ENCODE results near the gene EPHB2.
"Not testable (repeated sequence)": the region's sequence is repeated elsewhere in the genome, so short reads cannot be mapped to it uniquely, and the experiment has no call there.

The EPHB2 gene

GRCh38 chr1:22914633-22915217 lies 204.1 kb downstream of the EPHB2 start:
- DNase-seq (ENCODE audit: low read depth in 2 of 2), result no peak

- no peak for DNase-seq (ENCODE audit: low read depth in 2 of 2)
These were observed 204.6 kb downstream of the EPHB2 start for GRCh38 chr1:22915231-22915630.

- no peak for DNase-seq (ENCODE audit: low read depth in 2 of 2)
These were observed 205.3 kb downstream of the EPHB2 start for GRCh38 chr1:22915816-22916470.

GRCh38 chr1:22916471-22916820 lies 205.8 kb downstream of the EPHB2 start:
- DNase-seq (ENCODE audit: low read depth in 2 of 2), result no peak

GRCh38 chr1:22917989-22918388 lies 207.3 kb downstream of the EPHB2 start:
- no peak for DNase-seq (ENCODE audit: low read depth in 2 of 2)

- DNase-seq (ENCODE audit: low read depth in 2 of 2), result no peak
These were observed 208.0 kb downstream of the EPHB2 start for GRCh38 chr1:22918644-22919043.

- DNase-seq (ENCODE audit: low read depth in 2 of 2), result no peak
These were observed 208.8 kb downstream of the EPHB2 start for GRCh38 chr1:22919341-22920025.

GRCh38 chr1:22920026-22920733 lies 209.5 kb downstream of the EPHB2 start:
- no peak for DNase-seq (ENCODE audit: low read depth in 2 of 2)

- no peak for DNase-seq (ENCODE audit: low read depth in 2 of 2)
These were observed 210.3 kb downstream of the EPHB2 start for GRCh38 chr1:22920734-22921451.

GRCh38 chr1:22921452-22922126 lies 210.9 kb downstream of the EPHB2 start:
- no peak for DNase-seq (ENCODE audit: low read depth in 2 of 2)

- no peak for DNase-seq (ENCODE audit: low read depth in 2 of 2)
These were observed 212.0 kb downstream of the EPHB2 start for GRCh38 chr1:22922640-22923039.

- DNase-seq (ENCODE audit: low read depth in 2 of 2), result no peak
These were observed 214.5 kb downstream of the EPHB2 start for GRCh38 chr1:22925111-22925510.

- peak; percentile 20 to 28 for DNase-seq (ENCODE audit: low read depth in 2 of 2)
These were observed 219.7 kb downstream of the EPHB2 start for GRCh38 chr1:22930240-22930912.

- DNase-seq (ENCODE audit: low read depth in 2 of 2), result no peak
These were observed 222.3 kb downstream of the EPHB2 start for GRCh38 chr1:22932803-22933470.

- no peak for DNase-seq (ENCODE audit: low read depth in 2 of 2)
These were observed 224.8 kb downstream of the EPHB2 start for GRCh38 chr1:22935433-22935832.

GRCh38 chr1:22936681-22937080 lies 226.0 kb downstream of the EPHB2 start:
- no peak for DNase-seq (ENCODE audit: low read depth in 2 of 2)

- no peak for DNase-seq (ENCODE audit: low read depth in 2 of 2)
These were observed 230.6 kb downstream of the EPHB2 start for GRCh38 chr1:22941257-22941656.

- DNase-seq (ENCODE audit: low read depth in 2 of 2), result no peak
These were observed 233.9 kb downstream of the EPHB2 start for GRCh38 chr1:22944346-22945055.

GRCh38 chr1:22945171-22945570 lies 234.5 kb downstream of the EPHB2 start:
- DNase-seq (ENCODE audit: low read depth in 2 of 2), result not testable (repeated sequence)
